Measurements from ENCODE around the gene TRABD2A. TPM values are rescaled to one million over a fixed set of nuclear protein-coding genes. Genes with fewer than 3 reads are reported as not detected.

Gene TRABD2A
- total and polyA plus RNA-seq, 9 of the 15 experiments (the other 6 are each of a cell fraction or from before 2014, with no cell fraction given), result 0.07 to 0.45 (median 0.25) TPM

GRCh38 chr2:84925724-84926376 lies 45.0 kb upstream of the TRABD2A start (continued):
- 0 out of 4 replicates have a peak, but pooled peaks of 1 of the 2 experiments have one; percentile 9 for TF ChIP-seq ZMIZ1 (IDR thresholded peaks at IDR 0.05; ENCODE audit: low read depth in 2 of 2, low read length in 2 of 2)
- peak; percentile 81; the same call in 1 of the 2 replicates for TF ChIP-seq CHAMP1 (IDR thresholded peaks at IDR 0.05)
- TF ChIP-seq FOXK2 (conservative IDR thresholded peaks at IDR 0.05 in 1 of 2, IDR thresholded peaks at IDR 0.05 in 1 of 2; ENCODE audit: low read depth in 2 of 2), result peak; percentile 11 to 39; a peak in 1 of 4 replicates
- peak in 1 of 2 experiments; percentile 62; a peak in 2 of 4 replicates for TF ChIP-seq HDAC1 (IDR thresholded peaks at IDR 0.05)
- no peak for TF ChIP-seq TCF7L2 (IDR thresholded peaks at IDR 0.05; ENCODE audit: low read depth, low read length)
- TF ChIP-seq THAP7 (CRISPR knock-in tag; IDR thresholded peaks at IDR 0.05), result no peak
- peak in 1 of 2 experiments; percentile 87 for TF ChIP-seq RCOR1 (IDR thresholded peaks at IDR 0.05; ENCODE audit: borderline replicate concordance in 1 of 2, low read depth in 2 of 2, low read length in 2 of 2)
- TF ChIP-seq POLR2AphosphoS5 (IDR thresholded peaks at IDR 0.05; ENCODE audit: control insufficient read depth, insufficient read depth, low read depth, low read length), result peak; percentile 67
- TF ChIP-seq SNRNP70 (optimal IDR thresholded peaks at IDR 0.05; ENCODE audit: low read depth, low read length), result no peak
- TF ChIP-seq MAX (CRISPR knock-in tag; IDR thresholded peaks at IDR 0.05), result peak; percentile 78
- no peak for TF ChIP-seq FOS (IDR thresholded peaks at IDR 0.05; ENCODE audit: extremely low read depth, insufficient read length)
- no peak for TF ChIP-seq NKRF (IDR thresholded peaks at IDR 0.05; ENCODE audit: borderline replicate concordance)
- no peak for TF ChIP-seq NELFE (IDR thresholded peaks at IDR 0.05; ENCODE audit: insufficient read depth, insufficient read length)
- no peak for TF ChIP-seq ILK (tag; IDR thresholded peaks at IDR 0.05; ENCODE audit: borderline replicate concordance, low read depth)
- TF ChIP-seq NR3C1 (CRISPR knock-in tag; IDR thresholded peaks at IDR 0.05), result no peak
- TF ChIP-seq SRSF9 (IDR thresholded peaks at IDR 0.05; ENCODE audit: borderline replicate concordance, low read depth, low read length), result no peak
- TF ChIP-seq SRSF3 (IDR thresholded peaks at IDR 0.05; ENCODE audit: insufficient read depth, low read length), result no peak
